Cerebellar nuclear complex (tissue), 1 donor: ENCODE data around the gene CACFD1.

ENCODE experiments used
- DNase-seq, 2 experiments: peaks; one replicate each; lab custom pipeline; 2025; lab: John Stamatoyannopoulos, UW

Gene CACFD1

GRCh38 chr9:133518706-133519449 lies 59.1 kb downstream of the CACFD1 start:
- no peak for DNase-seq

- DNase-seq = no peak
Observed at GRCh38 chr9:133519693-133520092, 59.9 kb downstream of the CACFD1 start.

GRCh38 chr9:133520121-133520835 lies 60.5 kb downstream of the CACFD1 start:
- DNase-seq = no peak
